HT-29 (cell line): Measurements from ENCODE around the gene ARFRP1. TPM values are rescaled to one million over a fixed set of nuclear protein-coding genes. Genes with fewer than 3 reads are reported as not detected.
A peak's percentile ranks its signal among the peaks of the same experiment; 100 is the strongest.
"Not testable (repeated sequence)": the region's sequence is repeated elsewhere in the genome, so short reads cannot be mapped to it uniquely, and the experiment has no call there.

Experiments
- DNase-seq: peaks from one replicate; pipeline ENCODE4 v3.0.0-alpha.2; 2015; ENCODE audit warnings: low spot score
- total RNA-seq: library from RNA; depleted of rRNA; stranded (reverse); fragments of >200 nt; shearing (Covaris generic); gene quantifications from 2 replicates; pipeline ENCODE4 v1.2.3, GENCODE V29; 2014

ARFRP1 gene
- total RNA-seq, 1 experiment from 2014 or later = 86.1 TPM

- DNase-seq = no peak
Observed at GRCh38 chr20:63732118-63733095, 24.6 kb upstream of the ARFRP1 start.

GRCh38 chr20:63731410-63731809 is 23.6 kb upstream of the ARFRP1 start:
- DNase-seq = no peak

DNA sequence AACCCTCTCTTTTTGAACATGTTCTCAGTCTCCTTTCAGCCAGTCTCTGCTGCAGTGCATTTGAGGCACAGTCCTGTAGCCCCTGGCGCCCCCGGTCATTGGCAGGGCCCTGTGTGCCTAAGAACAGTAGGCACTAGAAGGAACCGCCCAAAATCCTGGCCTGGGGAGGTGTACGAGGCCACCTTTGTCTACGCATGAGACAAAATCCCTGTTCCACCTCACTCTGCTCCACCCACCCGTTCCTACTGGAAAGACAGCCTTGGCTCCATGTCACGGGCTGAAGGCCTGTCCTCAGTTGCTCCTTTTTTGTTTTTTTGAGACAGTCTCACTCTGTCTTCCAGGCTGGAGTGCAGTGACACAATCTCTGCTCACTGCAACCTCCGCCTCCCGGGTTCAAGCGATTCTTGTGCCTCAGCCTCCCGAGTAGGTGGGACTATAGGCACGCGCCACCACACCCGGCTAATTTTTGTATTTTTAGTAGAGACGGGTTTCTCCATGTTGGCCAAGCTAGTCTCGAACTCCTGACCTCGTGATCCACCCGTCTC is 22.5 kb upstream of the ARFRP1 start:
- DNase-seq = not testable (repeated sequence)

GRCh38 chr20:63722967-63723622 is 15.3 kb upstream of the ARFRP1 start:
- DNase-seq = not testable (repeated sequence)

GRCh38 chr20:63718996-63719395 is 11.2 kb upstream of the ARFRP1 start:
- no peak for DNase-seq

GRCh38 chr20:63714858-63715257 is 7.1 kb upstream of the ARFRP1 start:
- no peak for DNase-seq

GRCh38 chr20:63712191-63712590 is 4.4 kb upstream of the ARFRP1 start:
- no peak for DNase-seq

DNA sequence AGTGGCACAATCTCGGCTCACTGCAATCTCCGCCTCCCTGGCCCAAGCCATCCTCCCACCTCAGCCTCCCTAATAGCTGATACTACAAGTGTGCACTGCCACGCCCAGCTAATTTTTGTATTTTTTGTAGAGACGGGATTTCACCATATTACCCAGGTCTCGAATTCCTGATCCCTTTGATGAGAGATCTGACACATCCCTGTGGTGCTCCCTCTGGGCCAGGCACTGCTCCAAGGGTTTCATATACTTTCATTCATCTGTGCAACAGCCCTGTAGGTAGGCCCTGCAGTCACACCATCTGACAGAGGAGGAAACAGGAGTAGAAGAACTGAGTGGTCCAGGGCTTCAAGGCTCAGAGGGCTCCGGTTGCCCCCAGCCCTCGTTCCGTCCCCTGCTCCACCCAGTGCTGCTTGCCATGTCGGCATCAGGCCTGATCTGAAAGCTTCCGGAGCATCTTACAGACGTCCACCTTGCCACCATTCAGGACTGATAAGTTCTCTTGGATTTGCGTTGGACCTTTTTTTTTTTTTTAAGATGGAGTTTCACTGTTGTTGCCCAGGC is 3.4 kb upstream of the ARFRP1 start:
- DNase-seq = no peak

DNA sequence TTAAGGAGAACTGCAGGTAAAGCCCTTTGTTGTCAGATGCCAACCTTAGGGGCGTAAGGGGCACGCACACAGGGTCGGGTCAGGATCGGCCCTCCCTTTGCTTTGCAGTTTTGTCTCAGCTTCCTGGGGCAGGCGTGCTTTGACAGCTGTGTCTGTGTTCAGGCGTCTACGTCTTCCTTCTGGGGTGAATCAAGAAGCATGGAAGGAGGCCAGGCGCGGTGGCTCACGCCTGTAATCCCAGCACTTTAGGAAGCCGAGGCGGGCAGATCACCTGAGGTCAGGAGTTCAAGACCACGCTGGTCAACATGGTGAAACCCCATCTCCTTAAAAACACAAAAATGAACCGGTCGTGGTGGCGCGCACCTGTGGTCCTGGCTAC is 1.4 kb upstream of the ARFRP1 start:
- DNase-seq = no peak

DNA sequence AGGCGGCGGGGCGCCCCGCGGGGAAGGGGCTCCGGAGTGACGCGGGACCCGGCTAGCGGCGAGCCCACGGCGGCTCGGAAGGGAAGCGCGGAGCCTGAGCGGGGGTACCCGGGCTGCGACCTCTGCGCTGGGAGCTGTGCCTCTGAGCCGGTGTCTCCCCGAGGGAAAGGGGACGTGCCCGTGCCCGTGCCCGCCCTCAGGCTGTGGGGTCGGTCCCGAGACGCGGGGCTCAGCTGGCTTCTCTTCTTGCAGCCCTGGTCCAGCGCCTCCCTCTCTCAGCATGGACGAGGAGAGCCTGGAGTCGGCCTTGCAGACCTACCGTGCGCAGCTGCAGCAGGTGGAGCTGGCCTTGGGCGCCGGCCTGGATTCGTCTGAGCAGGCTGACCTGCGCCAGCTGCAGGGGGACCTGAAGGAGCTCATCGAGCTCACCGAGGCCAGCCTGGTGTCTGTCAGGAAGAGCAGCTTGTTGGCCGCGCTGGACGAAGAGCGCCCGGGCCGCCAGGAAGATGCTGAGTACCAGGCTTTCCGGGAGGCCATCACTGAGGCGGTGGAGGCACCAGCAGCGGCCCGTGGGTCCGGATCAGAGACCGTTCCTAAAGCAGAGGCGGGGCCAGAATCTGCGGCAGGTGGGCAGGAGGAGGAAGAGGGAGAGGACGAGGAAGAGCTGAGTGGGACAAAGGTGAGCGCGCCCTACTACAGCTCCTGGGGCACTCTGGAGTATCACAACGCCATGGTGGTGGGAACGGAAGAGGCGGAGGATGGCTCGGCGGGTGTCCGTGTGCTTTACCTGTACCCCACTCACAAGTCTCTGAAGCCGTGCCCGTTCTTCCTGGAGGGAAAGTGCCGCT is 749 bp upstream of the ARFRP1 start:
- DNase-seq = no peak

DNA sequence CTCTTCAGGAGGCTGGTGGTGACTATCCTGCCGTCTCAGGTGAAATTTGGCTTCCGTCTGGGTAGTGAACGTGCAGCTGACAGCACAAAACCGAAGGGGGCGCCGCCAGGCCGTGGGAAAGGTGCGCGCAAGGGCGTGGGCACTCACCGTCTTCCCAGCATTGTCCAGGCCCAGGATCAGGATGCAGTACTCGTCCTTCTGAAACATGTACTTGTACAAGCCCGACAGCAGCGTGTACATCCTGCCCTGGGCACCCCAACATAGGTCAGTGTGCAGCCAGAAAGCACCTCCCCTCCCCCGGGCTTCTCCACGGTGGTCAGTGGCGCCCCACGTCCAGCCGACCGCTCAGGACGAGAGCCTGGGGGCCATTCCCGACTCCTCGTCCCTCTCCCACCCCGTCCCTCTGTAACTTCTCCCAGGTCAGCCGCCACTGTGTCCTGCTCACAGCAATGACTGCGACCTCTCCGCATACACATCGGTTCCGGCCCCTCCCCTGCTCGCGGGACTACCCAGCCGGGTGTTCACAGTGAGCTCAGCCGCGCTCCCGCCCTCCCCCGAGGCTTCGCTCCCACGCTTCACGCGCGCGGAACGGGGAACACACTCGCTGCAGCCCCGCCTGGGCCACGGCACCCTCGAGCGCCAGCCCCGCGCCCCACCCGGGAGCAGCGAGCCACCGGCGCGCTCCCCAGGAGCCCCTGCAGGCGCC is 771 bp downstream of the ARFRP1 start:
- peak; percentile 86 for DNase-seq

- DNase-seq = no peak
Observed at GRCh38 chr20:63706027-63706695, 1.6 kb downstream of the ARFRP1 start.

- no peak for DNase-seq
Observed at GRCh38 chr20:63705232-63706026, 2.3 kb downstream of the ARFRP1 start.

DNA sequence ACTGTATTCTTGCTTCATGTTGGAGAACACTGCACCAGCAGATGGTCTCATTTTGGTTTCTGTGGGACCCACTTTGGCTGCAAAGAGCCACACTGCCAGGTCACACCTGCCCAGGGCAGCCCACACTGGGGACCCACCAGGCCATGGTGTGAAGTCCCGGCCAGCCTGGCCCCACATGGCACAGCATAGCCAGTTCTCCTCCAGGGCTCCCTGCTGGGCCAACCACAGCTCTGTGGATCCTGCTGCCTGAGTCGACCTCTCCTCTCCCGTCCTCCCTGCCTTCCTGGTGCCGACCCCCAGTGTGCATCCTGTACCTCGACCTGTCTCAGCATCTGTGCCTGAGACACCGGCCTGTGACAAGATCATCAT is 3.0 kb downstream of the ARFRP1 start:
- DNase-seq = no peak

GRCh38 chr20:63703976-63704748 is 3.6 kb downstream of the ARFRP1 start:
- no peak for DNase-seq

GRCh38 chr20:63703471-63703975 is 4.3 kb downstream of the ARFRP1 start:
- no peak for DNase-seq

GRCh38 chr20:63702751-63703470 is 4.9 kb downstream of the ARFRP1 start:
- DNase-seq = no peak
